A549 (cell line): ENCODE data around the gene ANKRD55. TPM values are rescaled to one million over a fixed set of nuclear protein-coding genes. Genes with fewer than 3 reads are reported as not detected.
"Not testable (repeated sequence)": the region's sequence is repeated elsewhere in the genome, so short reads cannot be mapped to it uniquely, and the experiment has no call there.

Experiments
- ATAC-seq, 2 experiments: fragments of 200-7000 bp in 1 of 2; fragments of >200 bp in 1 of 2; cut with Nextera tagmentation in 1 of 2; cut with Tn5 transposase in 1 of 2; 3 replicates each; pipeline versions ENCODE4 v1.8.0 to v1.9.1; 2018 to 2020; ENCODE audit warnings: mild to moderate bottlenecking in 1 of 2, moderate library complexity in 1 of 2
- CTCF ChIA-PET: fragments of 300-600 bp; sonication (Branson Sonifier 250); formaldehyde crosslinking; extraction: SDS; loops from one replicate; lab custom pipeline; 2021; ENCODE audit warnings: antibody characterized with exemption, inconsistent platforms; lab: Yijun Ruan, JAX
- POLR2A ChIA-PET: fragments of 350-600 bp; formaldehyde crosslinking; extraction: SDS; loops from one replicate; lab custom pipeline; 2021; ENCODE audit warnings: antibody characterized with exemption, inconsistent platforms; lab: Yijun Ruan, JAX
- DNase-seq, 2 experiments: peaks; one replicate each; pipeline versions ENCODE4 v3.0.0 to v3.0.0-alpha.2; 2011 to 2016; ENCODE audit warnings: low read depth in 1 of 2, low spot score in 1 of 2
- FAIRE-seq: peaks from 2 replicates; lab custom pipeline; 2011; peaks lifted over from hg19 to GRCh38; lab: Jason Lieb, UNC
- H3K27ac ChIP-seq, 2 experiments: fragments of >200 bp; sonication (Bioruptor Twin); formaldehyde crosslinking; 3 replicates each; pipeline ENCODE4 v1.5.1; 2016 to 2017
- H3K4me1 ChIP-seq: fragments of >200 bp; sonication (Bioruptor Twin); formaldehyde crosslinking; 3 replicates; pipeline ENCODE4 v1.6.1; 2016
- H3K4me2 ChIP-seq: fragments of >200 bp; sonication (Bioruptor Twin); formaldehyde crosslinking; 3 replicates; pipeline ENCODE4 v1.6.1; 2016
- H3K4me3 ChIP-seq: fragments of >200 bp; sonication (Bioruptor Twin); formaldehyde crosslinking; 3 replicates; pipeline ENCODE4 v1.5.1; 2016
- H3K9me3 ChIP-seq: fragments of >200 bp; sonication (Bioruptor Twin); formaldehyde crosslinking; 3 replicates; pipeline ENCODE4 v1.6.1; 2016
- BHLHE40 ChIP-seq: IDR thresholded peaks from 2 replicates; pipeline ENCODE4 v1.6.1; 2012; ENCODE audit warnings: low read depth, low read length, inconsistent platforms
- CHD4 ChIP-seq: fragments of 200-600 bp; sonication (generic); IDR thresholded peaks from 2 replicates; pipeline ENCODE4 v1.6.1; 2016; ENCODE audit warnings: antibody characterized with exemption, mild to moderate bottlenecking, borderline replicate concordance
- EHF ChIP-seq: fragments of 250-450 bp; sonication (Bioruptor Pico); IDR thresholded peaks from 2 replicates; pipeline ENCODE4 v1.5.0; 2020; ENCODE audit warnings: mild to moderate bottlenecking
- FOXS1 ChIP-seq: fragments of 250-450 bp; sonication (Bioruptor Pico); IDR thresholded peaks from 2 replicates; pipeline ENCODE4 v1.5.0; 2020; ENCODE audit warnings: mild to moderate bottlenecking, moderate library complexity
- JUN ChIP-seq, 2 experiments: fragments of >200 bp; sonication (Bioruptor Twin); formaldehyde crosslinking; IDR thresholded peaks; 2 replicates in 1 of 2; 3 replicates in 1 of 2; pipeline ENCODE4 v1.6.1; 2016 to 2017
- KDM5A ChIP-seq: fragments of 200-600 bp; sonication (generic); IDR thresholded peaks from 2 replicates; pipeline ENCODE4 v1.6.1; 2016; ENCODE audit warnings: antibody characterized with exemption, mild to moderate bottlenecking
- MAZ ChIP-seq: fragments of 150-350 bp; IDR thresholded peaks from 2 replicates; pipeline ENCODE4 v1.6.1; 2014; ENCODE audit warnings: antibody characterized with exemption, low read depth, low read length, borderline replicate concordance
- NR3C1 ChIP-seq: fragments of >200 bp; sonication (Bioruptor Twin); formaldehyde crosslinking; IDR thresholded peaks from 3 replicates; pipeline ENCODE4 v1.6.1; 2017
- POLR2A ChIP-seq: IDR thresholded peaks from 2 replicates; pipeline ENCODE4 v1.6.1; 2012; ENCODE audit warnings: mild to moderate bottlenecking, low read length
- RNF2 ChIP-seq: fragments of 200-600 bp; sonication (generic); IDR thresholded peaks from 2 replicates; pipeline ENCODE4 v1.6.1; 2016; ENCODE audit warnings: low read depth, mild to moderate bottlenecking, antibody characterized with exemption, moderate library complexity, borderline replicate concordance
- SMC3 ChIP-seq: fragments of >200 bp; sonication (Bioruptor Twin); formaldehyde crosslinking; IDR thresholded peaks from 3 replicates; pipeline ENCODE4 v1.6.1; 2018; ENCODE audit warnings: inconsistent platforms
- ZFP36 ChIP-seq: fragments of 450-650 bp; IDR thresholded peaks from 2 replicates; pipeline ENCODE4 v1.6.1; 2014; ENCODE audit warnings: borderline replicate concordance; ENCODE audit not compliant: partially characterized antibody
- ZNF302 ChIP-seq: fragments of 250-450 bp; sonication (Bioruptor Pico); IDR thresholded peaks from 2 replicates; pipeline ENCODE4 v1.9.0; 2021; ENCODE audit warnings: inconsistent platforms, mild to moderate bottlenecking, moderate library complexity
- WGBS: methylation state at CpG from one replicate; pipeline ENCODE4 v1.1.6; 2017; ENCODE audit errors: missing lambda C conversion rate; 5-methylcytosine and 5-hydroxymethylcytosine counted together
- polyA plus RNA-seq, 4 experiments: library from polyadenylated mRNA; depleted of rRNA in 3 of 4; stranded (reverse); fragments of >200 nt; fragmentation: RNase III in 1 of 4; extraction: RNeasy Plus Mini Kit Qiagen cat#74134 plus additional on column Dnase treatment in 1 of 4; gene quantifications; 2 replicates in 3 of 4; 3 replicates in 1 of 4; pipeline ENCODE4 v1.2.3, GENCODE V29; 2011 to 2017
- TF ChIP-seq, protein P1 (sequence below): IDR thresholded peaks from 2 replicates; pipeline ENCODE4 v1.6.1; 2012; ENCODE audit warnings: low read depth, borderline replicate concordance
- TF ChIP-seq, protein P2 (sequence below): fragments of 250-450 bp; sonication (Bioruptor Pico); IDR thresholded peaks from 2 replicates; pipeline ENCODE4 v1.5.0; 2021; ENCODE audit warnings: mild to moderate bottlenecking, moderate library complexity, borderline replicate concordance
- TF ChIP-seq, protein P3 (sequence below): fragments of >200 bp; sonication (Bioruptor Twin); formaldehyde crosslinking; IDR thresholded peaks from 3 replicates; pipeline ENCODE4 v1.5.1; 2016

Gene ANKRD55
- polyA plus RNA-seq, 2 of the 4 experiments (the other 2 are of a cell fraction) = 0.10 to 0.30 TPM

DNA sequence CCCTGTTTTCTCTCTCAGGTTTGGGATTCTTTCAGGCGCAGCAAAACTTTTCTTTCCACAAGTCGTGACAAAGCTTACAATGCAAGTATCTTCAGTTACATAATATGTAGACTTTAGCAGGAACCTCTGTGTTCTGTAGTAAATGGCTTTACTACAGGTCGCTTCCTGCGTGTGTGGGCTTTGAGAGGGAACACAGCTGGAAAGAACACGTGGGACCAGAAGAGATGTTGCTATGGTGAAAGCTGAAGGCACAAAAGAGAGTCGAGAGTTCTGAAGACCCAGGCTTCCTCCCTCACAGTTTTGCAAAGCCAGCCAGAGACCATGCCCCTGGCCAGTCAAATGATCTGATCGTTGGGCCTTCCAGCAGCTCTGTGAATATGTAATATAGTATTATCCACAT, 4.0 kb downstream of the ANKRD55 start (continued):
- TF ChIP-seq ZNF302 (CRISPR knock-in tag) = no peak
- TF ChIP-seq SMC3 = no peak
- TF ChIP-seq, protein P1, sequence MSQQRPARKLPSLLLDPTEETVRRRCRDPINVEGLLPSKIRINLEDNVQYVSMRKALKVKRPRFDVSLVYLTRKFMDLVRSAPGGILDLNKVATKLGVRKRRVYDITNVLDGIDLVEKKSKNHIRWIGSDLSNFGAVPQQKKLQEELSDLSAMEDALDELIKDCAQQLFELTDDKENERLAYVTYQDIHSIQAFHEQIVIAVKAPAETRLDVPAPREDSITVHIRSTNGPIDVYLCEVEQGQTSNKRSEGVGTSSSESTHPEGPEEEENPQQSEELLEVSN = no peak
- no peak for TF ChIP-seq ZFP36

DNA sequence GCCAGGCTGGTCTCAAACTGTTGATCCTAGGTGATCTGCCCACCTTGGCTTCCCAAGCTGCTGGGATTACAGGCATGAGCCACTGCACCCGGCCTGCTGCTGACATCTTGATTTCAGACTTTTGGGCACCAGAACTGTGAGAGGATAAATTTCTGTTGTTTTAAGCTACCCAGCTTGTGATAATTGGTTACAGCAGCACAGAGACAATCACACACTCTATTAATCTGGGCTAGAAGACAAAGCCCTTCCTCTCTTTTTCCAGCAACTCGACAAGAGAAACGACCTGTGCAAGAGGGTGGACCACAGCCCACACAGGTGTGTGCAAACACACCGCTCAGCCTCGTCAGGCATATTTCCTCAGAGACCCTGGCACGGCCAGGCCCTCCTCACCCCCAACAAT, 4.5 kb downstream of the ANKRD55 start:
- TF ChIP-seq POLR2A (no peak), ZFP36 (no peak), KDM5A (no peak), NR3C1 (no peak), CHD4 (no peak)
- DNase-seq = no peak
- no peak for ATAC-seq
- Histone ChIP-seq H3K4me3 (no peak overlapping the region), H3K27ac (no peak overlapping the region), H3K4me1 (no peaks in the 10 kb centered on the region), H3K9me3 (no peaks in the 10 kb centered on the region), H3K4me2 (no peak overlapping the region)
- 85% methylated on average over 6 of the region's 6 CpGs for WGBS
- FAIRE-seq = no peak
- ChIA-PET POLR2A (no interaction called here), CTCF (interaction anchor here (1.0 to 1.5 kb wide), 2 partner anchors 9 to 28 kb away, joined by 4 read pairs; no protein-coding TSS in a partner anchor)

DNA sequence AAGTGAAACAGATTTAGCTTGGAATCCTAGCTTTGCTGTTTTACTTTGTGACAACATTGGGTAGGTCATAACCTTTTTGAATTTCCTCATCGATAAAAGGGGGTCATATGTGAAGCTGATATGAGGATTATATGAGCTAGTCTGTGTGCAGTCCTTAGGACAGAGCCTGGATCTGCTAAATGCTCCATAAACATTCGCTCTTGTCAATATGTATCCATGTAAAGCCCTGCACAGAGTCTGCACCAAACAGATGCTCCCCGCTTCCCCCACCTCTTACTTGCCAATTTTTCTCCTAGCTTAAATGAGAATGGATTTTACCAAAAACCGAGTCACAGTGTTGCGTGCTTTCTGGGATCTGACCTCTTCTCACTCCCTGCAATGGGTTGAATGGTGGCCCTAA, 5.4 kb downstream of the ANKRD55 start:
- CTCF ChIA-PET = interaction anchor here (0.7 to 1.0 kb wide), 3 partner anchors 11 to 39 kb away, joined by 3 to 4 read pairs (median 3); no protein-coding TSS in a partner anchor
- ATAC-seq (no peak), DNase-seq (no peak), FAIRE-seq (no peak)
- POLR2A ChIA-PET = no interaction called here
- Histone ChIP-seq H3K4me1 (no peaks in the 10 kb centered on the region), H3K4me2 (no peak overlapping the region), H3K9me3 (no peaks in the 10 kb centered on the region), H3K4me3 (no peak overlapping the region), H3K27ac (no peak overlapping the region)
- no peak for TF ChIP-seq EHF
- TF ChIP-seq JUN (IDR thresholded peaks at IDR 0.05) = no peak
- TF ChIP-seq POLR2A = no peak
- no peak for TF ChIP-seq RNF2
- no peak for TF ChIP-seq ZFP36
- TF ChIP-seq, protein P2, sequence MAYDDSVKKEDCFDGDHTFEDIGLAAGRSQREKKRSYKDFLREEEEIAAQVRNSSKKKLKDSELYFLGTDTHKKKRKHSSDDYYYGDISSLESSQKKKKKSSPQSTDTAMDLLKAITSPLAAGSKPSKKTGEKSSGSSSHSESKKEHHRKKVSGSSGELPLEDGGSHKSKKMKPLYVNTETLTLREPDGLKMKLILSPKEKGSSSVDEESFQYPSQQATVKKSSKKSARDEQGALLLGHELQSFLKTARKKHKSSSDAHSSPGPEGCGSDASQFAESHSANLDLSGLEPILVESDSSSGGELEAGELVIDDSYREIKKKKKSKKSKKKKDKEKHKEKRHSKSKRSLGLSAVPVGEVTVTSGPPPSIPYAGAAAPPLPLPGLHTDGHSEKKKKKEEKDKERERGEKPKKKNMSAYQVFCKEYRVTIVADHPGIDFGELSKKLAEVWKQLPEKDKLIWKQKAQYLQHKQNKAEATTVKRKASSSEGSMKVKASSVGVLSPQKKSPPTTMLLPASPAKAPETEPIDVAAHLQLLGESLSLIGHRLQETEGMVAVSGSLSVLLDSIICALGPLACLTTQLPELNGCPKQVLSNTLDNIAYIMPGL (CRISPR knock-in tag) = no peak
- TF ChIP-seq FOXS1 (CRISPR knock-in tag) = no peak
- no peak for TF ChIP-seq MAZ
- TF ChIP-seq BHLHE40 = no peak
- TF ChIP-seq, protein P3, sequence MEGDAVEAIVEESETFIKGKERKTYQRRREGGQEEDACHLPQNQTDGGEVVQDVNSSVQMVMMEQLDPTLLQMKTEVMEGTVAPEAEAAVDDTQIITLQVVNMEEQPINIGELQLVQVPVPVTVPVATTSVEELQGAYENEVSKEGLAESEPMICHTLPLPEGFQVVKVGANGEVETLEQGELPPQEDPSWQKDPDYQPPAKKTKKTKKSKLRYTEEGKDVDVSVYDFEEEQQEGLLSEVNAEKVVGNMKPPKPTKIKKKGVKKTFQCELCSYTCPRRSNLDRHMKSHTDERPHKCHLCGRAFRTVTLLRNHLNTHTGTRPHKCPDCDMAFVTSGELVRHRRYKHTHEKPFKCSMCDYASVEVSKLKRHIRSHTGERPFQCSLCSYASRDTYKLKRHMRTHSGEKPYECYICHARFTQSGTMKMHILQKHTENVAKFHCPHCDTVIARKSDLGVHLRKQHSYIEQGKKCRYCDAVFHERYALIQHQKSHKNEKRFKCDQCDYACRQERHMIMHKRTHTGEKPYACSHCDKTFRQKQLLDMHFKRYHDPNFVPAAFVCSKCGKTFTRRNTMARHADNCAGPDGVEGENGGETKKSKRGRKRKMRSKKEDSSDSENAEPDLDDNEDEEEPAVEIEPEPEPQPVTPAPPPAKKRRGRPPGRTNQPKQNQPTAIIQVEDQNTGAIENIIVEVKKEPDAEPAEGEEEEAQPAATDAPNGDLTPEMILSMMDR = no peak
- WGBS = 79% methylated on average over 4 of the region's 5 CpGs

DNA sequence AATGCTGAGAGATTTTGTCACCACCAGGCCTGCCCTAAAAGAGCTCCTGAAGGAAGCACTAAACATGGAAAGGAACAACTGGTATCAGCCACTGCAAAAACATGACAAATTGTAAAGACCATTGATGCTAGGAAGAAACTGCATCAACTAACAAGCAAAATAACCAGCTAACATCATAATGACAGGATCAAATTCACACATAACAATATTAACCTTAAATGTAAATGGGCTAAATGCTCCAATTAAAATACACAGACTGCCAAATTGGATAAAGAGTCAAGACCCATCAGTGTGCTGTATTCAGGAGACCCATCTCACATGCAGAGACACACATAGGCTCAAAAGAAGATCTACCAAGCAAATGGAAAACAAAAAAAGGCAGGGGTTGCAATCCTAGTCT, 9.8 kb downstream of the ANKRD55 start:
- H3K9me3 ChIP-seq, DNase-seq, H3K27ac ChIP-seq, FAIRE-seq, H3K4me2 ChIP-seq, CTCF ChIA-PET, POLR2A ChIA-PET, H3K4me3 ChIP-seq, ATAC-seq, H3K4me1 ChIP-seq: not testable (repeated sequence)

DNA sequence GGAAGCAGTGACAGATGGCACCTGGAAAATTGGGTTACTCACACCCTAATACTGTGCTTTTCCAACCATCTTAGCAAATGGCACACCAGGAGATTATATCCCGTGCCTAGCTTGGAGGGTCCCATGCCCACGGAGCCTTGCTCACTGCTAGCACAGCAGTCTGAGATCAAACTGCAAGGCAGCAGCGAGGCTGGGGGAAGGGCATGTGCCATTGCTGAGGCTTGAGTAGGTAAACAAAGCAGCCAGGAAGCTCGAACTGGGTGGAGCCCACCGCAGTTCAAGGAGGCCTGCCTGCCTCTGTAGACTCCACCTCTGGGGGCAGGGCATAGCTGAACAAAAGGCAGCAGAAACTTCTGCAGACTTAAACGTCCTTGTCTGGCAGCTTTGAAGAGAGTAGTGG, 11.5 kb downstream of the ANKRD55 start:
- ATAC-seq, H3K4me1 ChIP-seq, H3K9me3 ChIP-seq, POLR2A ChIA-PET, H3K4me3 ChIP-seq, DNase-seq, H3K4me2 ChIP-seq, H3K27ac ChIP-seq, FAIRE-seq: not testable (repeated sequence)
- 15% methylated on average over 6 of the region's 6 CpGs for WGBS
- CTCF ChIA-PET = interaction anchor here (1.2 to 1.3 kb wide), 2 partner anchors 285 to 286 kb away, joined by 3 to 4 read pairs; no protein-coding TSS in a partner anchor
